A172 (cell line): ENCODE data around the gene CBX1. TPM values are rescaled to one million over a fixed set of nuclear protein-coding genes. Genes with fewer than 3 reads are reported as not detected.

ENCODE experiments used
- DNase-seq: peaks from one replicate; pipeline ENCODE4 v3.0.0-alpha.2; 2015; ENCODE audit warnings: low spot score
- total RNA-seq: library from RNA; depleted of rRNA; stranded (reverse); fragments of >200 nt; shearing (Covaris generic); gene quantifications from 2 replicates; pipeline ENCODE4 v1.2.3, GENCODE V29; 2014; rRNA removed

Gene CBX1
- 164 and 188 TPM in 2 replicates for total RNA-seq

DNA sequence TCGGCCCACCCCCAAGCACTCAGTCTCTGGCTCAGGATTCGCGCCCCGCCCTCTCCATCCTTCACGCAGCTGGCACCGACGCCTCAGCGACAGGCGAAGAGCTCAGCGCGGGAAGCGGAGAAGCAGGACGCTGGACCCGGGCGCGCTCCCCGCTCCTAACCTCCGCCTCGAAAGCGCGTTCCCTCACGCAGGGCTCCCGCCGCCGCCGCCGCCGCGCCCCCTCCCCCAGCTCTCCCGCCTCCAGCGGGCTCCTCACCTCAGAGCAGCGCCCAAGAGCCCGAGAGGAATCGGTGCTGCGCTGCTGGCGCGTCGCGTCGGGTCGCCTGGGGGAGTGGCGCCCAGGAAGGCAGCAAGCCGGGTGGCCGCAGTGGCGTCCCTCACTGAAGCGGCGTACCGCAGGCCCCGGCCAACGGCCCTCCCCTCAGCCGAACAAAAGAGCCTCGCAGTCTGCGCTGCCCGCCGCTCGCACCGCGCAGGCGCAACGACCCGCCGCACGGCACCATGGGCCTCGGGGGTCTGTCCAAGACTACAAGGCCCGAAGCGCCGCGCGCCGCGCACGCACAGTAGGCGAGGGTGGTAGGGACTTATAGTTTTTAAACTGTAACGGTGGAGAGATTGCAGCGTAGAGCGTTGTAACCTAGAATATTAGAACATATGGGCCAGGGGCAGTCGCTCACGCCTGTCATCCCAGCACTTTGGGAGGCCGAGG is at the start of gene CBX1:
CBX1 (minus strand) TSS at position 467 of the 709 bp plus-strand sequence. CDS start 24,474 bp downstream, outside the sequence.
- DNase-seq, result peak; percentile 91

GRCh38 chr17:48150597-48151001 is 49.3 kb upstream of the CBX1 start:
- DNase-seq, result no peak

DNA sequence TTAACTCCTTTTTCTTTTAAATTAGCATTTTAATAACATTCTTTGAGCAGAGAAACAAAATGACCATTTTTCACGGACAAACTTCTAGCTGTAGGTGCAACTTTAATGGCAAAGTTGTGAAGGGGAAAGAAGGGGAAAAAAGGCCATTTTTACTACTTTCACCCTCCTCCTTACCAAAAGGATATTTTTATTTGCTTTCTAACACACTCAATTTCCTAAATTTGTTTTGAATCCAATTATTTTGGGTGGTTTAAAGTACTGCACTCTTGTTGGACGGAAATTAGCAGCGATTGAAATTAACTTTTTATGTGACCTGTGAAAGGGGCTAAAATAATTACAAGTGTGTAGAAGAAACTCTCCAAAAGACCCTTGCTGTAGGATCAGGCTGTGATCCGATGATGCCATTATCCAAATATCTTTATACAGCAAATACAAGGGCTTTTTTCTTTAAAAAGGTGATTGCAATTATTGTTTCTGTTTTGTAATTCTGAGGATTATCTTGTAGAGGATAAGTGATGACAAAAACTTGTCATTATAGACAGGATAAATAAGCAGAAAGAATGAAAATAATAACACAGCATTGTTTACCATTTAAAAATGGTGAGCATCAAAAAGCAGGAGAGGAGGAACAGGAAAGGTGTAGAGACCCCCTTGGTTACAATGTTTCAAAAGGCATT is 48.6 kb upstream of the CBX1 start:
- no peak for DNase-seq

GRCh38 chr17:48148854-48149786 is 47.8 kb upstream of the CBX1 start:
- no peak for DNase-seq

DNA sequence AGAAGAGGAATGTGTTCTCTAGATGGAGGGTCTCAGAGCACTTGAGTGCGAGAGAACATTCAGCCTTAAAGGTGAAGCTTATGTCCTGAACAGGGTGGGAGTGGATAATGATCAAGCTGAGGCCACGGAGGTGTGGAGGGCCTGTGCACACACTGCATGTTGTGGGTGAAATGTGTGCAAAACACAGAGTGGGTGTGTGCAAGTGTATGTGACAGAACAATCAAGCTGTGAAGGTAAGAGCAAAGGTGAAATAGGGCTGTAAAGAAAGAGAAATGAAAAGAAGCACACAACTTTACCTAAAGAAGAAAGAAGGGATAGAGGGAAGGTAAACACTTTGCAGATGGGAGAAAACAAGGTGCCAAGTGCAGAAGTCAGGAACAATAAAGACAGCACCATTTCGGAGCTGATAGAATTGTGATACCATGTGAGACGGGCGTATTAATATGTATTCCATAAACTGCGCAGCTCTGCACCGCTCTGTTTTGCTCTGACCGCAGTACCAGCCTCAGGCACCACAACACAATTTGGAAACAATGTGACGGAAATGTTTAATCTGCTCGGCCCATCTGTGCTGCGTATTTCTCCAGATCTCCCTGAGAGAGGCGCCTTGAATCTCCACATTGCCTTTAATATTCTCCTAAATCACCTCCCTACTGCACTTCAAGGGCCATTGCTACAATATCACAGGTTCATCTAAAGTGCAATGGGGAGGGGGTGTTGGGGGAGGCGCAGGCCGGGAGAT is 46.9 kb upstream of the CBX1 start:
- no peak for DNase-seq

DNA sequence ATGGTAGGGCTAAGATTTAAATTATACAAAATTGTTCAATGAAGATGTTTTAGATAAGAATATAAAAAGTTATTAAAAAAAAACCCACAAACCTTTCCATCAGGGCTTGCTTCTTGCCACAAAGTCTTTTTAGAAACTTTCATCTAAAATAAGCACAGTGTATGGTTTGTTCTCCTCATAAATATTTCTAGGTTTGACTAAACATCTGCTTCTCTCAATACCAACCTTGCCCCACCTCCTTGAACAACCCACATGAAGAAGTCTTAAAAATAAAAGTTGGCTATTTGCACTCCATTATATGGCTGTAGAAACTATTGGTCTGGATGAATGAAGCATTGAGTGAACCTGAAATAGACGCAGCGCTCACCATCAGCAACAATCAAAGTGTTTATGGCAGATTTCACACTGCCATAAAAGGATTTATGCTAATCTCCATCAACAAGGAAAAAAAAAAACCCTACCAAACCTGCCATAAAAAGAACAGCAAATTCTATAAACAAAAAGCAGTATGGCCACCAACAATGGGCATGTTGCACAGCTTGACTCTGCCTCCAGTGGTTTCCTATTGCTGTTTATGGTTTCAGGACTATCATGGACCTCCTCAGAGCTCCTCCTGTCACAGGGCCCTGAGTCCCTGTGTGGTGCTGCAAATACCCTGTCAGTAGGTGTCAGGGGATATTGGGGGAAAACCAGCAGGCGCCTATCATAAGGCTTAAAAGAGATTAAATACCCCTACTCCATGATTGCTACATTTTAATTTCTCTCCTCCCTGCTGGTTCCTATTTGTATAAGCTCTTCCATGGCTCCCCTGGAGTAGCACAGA is 43.9 kb upstream of the CBX1 start:
- DNase-seq, result no peak

DNA sequence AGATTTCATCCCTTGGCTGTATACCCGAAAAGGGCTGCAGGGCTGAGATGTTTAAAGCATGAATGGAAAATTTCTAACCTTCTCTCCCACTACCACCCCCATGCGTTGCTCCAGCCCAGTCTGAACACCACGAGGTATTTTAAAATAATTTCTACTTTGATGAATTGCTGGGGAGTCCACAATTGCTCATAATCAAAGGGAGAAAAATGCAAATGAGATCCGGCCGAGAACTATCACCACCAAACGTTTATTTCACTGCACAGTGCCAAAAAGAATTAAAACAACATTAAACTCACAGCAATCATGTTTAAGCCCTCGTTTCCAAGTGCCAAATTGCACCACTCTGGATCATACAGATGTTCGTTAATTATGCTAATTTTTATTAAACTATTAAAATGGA is 43.0 kb upstream of the CBX1 start:
- no peak for DNase-seq

DNA sequence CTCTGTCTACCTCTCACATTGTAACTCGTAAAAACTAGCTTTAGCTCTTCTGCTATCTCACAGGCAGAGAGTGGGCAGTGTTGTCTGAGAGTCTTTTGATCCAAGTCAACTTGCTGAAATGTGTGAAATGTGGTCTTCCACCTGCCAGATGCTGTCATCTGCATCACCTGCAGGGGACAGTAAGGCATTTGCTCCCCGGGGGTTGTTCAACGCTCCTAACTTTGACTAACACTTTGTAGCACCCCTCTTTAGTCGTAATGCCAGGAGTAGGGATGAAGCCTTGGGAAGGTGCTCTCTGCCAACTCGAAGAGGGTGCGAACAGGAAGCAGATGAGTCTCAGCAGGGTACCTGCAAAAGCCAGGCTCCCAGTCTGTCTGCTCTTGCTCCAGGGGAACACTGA is 42.4 kb upstream of the CBX1 start:
- no peak for DNase-seq

GRCh38 chr17:48139944-48140343 is 38.7 kb upstream of the CBX1 start:
- DNase-seq, result no peak

DNA sequence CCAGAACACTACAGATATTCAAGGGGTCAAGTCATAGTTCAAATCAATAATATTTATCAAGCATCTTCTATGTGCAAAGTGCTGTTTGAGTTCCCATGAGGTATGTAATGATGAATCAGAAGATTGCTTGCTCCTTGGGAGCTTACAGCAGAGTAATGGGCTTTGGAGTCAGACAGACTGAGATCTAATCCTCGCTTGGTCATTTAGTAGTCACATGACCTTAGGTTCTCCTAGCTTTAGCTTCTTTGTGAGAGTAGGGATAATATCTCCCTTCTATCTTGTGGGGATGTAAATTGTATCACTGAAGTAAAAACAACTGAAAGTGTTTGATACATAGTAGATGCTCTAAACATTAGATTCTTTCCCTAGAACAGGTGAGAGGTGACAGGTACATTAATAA is 36.4 kb upstream of the CBX1 start:
- DNase-seq, result no peak

DNA sequence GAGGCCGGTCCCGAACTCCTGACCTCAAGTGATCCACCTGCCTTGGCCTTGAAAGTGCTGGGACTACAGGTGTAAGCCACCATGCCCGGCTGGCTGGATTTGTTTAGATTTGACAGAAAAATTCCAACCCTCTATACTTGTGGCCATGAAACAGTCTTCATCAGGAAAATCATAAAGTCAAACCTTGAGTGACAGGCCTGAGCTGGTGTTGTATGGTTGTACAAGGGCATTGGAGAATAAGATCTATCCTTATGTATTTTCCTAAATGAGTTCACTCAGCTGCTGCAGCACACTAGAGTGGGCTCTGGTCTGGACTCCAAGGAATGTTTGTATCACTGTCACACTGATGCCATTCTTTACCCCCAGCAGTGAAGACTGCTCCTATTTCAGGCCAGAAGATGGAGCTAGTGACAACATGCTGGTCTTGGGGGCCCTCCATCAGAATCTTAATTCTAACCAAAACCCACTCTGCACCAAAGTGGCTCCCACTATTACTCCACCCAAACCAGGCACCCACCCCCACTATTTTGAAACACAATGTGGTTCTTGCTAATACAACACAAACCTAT is 33.7 kb upstream of the CBX1 start:
- DNase-seq, result no peak

- DNase-seq, result no peak
Observed at GRCh38 chr17:48132385-48132784, 31.1 kb upstream of the CBX1 start.

GRCh38 chr17:48131216-48131824 is 30.0 kb upstream of the CBX1 start:
- DNase-seq, result peak; percentile 83

- no peak for DNase-seq
Observed at GRCh38 chr17:48129981-48130380, 28.7 kb upstream of the CBX1 start.

DNA sequence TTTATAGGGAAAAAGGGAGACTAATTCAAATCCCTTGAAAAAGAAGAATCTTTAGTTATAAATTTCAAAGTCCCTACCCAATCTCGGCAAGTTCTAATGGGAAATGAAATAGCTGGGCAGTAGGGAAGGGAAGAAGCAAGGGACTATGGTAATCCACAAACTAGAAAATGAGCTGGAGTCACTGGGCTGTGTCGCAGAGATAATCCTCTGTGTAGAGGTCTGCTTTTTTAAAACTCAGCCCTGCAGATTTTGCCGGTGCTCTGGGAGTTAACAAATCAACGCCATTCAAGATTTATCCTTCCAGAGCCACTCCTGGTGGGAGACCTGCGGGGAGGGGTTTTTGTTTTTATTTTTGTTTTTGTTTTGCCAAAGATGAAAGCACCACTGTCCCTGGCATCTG is 27.1 kb upstream of the CBX1 start:
- DNase-seq, result no peak

- DNase-seq, result peak; percentile 86
Observed at GRCh38 chr17:48127371-48128051, 26.2 kb upstream of the CBX1 start.

- no peak for DNase-seq
Observed at GRCh38 chr17:48126532-48126850, 25.2 kb upstream of the CBX1 start.

- no peak for DNase-seq
Observed at GRCh38 chr17:48125829-48126531, 24.7 kb upstream of the CBX1 start.
